HG02885 (cell line): Measurements from ENCODE around the gene NR1D1.

Experiments
- ATAC-seq: cut with Tn5 transposase; IDR thresholded peaks from one replicate; pipeline ENCODE4 v1.9.1; 2021; ENCODE audit warnings: mild to moderate bottlenecking; ENCODE audit not compliant: unreplicated experiment, poor library complexity

Gene NR1D1

GRCh38 chr17:40112191-40112711 is 11.9 kb upstream of the NR1D1 start:
- no peak for ATAC-seq

DNA sequence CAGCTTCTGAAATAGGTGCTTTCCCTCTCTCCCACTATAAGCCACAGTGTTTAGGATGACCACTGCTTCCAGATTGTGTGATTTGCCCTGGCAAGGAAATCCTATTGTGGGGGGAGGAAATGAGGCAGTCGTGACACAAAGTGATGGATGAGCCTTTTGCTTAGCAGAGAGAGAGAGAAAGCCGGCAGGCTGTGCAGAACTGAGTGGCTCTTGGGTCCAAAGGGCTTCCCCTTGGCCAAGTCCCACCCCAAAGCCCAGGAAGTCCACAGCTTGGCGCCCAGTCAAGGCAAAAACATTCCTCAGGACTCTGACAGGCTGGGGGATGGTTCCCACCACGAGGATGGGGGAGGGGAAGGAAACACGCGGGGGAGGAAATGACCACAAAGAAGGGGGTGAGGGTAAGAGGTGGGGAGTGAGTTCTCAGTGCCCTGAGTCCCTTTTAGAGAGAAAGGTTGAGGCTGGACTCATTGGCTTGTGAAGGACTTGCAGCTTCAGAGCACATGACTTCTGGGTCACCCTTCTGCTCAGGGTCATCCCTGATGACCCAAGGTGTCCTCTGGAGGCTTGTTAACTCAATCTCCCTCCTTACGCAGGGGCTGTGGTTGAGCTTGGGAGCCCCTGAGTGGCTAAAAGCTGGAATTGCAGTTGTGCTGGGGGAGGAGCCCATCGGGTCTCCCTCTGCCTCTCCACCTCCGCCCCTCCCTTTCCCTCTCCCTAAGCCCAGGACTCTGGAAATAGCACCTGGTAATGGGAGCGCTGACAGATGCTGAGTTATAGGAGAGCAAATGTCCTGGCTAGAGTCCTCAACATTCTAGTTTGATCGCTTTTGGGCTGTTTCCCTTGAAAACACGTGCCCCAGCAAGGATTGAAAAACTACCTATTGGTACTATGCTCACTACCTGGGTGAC is 11.1 kb upstream of the NR1D1 start:
- ATAC-seq: peak; percentile 42

DNA sequence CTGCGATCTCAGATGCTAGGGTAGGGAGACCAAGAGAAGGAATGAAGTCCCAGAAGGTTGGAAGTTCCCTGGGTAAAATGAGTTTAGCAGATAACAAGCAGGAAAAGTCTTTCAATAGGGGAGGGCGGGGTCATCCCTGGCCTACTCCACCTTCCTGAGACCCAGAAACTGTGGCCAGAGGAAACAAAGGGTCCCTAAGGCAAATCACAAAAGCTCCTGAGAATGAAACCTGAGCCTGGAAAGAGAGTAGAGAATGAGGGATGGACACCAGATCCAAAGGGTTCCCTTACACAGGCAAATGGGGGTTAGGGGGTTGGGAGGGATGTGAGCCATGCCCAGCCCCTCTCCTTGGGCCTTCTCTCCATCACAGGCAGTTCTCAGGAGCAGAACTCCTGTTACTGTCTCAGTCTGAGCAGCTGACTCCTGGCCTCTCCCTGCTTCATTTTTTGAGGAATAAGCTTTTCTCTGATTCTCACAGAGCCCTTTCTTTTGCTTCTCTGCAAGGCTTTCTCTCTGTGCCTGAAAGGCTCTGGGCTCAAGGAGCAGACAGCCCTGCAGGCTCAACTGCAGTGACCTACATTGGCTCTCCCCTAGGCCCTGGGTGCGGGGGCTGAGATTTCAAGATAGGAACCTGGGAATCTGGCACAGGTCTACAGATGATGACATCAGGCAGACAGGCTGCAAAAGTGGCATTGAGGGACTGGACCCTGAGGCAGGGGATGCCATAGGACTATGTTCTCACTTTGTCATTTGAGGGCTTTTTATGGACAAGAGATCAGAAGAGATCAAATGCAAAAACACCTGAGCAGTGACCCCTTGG is 9.8 kb upstream of the NR1D1 start:
- ATAC-seq: no peak

DNA sequence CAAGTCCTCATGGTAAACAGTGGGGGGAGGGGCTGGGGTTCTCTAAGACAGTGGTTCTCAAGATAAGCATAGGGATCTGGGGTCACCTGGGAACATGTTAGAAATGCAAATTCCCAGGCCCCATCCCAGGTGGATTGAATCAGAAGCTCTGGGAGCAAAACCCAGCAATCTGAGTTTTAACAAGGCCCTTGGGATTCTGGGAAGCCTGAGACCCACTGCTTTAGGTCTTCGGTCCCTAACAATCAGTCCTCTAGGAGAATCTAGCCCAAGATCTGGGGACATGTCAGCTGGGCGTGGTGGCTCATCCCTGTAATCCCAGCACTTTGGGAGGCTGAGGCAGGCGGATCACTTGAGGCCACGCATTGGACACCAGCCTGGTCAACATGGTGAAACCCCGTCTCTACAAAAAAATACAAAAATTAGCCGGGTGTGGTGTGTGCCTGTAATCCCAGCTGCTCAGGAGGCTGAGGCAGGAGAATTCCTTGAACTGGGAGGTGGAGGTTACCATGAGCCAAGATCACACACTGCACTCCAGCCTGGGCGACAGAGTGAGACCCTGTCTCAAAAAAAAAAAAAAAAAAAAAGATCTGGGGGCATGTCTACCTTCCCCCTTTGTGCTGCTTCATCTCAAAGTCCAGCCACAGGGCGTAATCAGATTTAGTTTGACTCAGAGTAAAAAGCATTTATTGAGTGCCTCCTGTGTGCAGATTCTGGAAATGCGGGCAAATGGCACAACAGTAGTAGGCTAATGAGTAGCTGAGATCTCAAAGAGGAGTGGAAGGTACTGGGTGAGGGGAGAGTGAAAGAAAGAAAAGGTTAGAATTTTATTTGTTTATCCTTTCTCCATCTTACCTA is 8.8 kb upstream of the NR1D1 start:
- no peak for ATAC-seq

DNA sequence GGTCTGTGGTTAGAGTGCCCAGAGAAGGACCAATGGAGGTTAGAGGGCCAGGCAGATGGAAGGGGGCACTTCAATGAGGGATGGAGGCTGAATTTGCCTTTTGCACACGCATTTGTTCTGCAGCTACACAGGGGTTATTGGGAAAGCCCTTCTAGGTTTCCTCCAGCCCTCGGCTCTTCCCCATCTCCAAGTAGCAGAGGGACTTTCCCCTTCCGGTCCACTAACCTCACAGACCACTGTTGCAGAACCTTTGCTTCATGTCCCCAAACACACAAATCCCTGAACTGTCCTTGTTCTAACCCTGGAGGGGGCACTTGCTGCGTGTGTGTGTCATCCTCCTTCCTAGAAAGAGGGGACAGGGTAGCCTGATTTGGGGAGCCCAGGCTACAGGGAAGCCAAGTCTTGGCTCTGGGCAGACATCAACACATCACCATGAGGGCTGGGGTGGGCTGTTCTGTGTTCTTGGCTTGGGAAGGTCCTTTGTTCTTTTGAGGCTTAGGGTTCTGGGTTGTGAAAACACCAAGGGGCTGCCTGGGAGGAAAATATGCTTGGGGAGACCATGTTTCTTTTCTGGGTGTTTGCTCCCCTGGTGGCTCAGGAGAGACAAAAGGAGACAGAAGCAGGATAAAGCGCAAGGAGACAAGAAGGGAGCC is 7.3 kb upstream of the NR1D1 start:
- no peak for ATAC-seq

- no peak for ATAC-seq
Observed at GRCh38 chr17:40106760-40107521, 6.6 kb upstream of the NR1D1 start.

DNA sequence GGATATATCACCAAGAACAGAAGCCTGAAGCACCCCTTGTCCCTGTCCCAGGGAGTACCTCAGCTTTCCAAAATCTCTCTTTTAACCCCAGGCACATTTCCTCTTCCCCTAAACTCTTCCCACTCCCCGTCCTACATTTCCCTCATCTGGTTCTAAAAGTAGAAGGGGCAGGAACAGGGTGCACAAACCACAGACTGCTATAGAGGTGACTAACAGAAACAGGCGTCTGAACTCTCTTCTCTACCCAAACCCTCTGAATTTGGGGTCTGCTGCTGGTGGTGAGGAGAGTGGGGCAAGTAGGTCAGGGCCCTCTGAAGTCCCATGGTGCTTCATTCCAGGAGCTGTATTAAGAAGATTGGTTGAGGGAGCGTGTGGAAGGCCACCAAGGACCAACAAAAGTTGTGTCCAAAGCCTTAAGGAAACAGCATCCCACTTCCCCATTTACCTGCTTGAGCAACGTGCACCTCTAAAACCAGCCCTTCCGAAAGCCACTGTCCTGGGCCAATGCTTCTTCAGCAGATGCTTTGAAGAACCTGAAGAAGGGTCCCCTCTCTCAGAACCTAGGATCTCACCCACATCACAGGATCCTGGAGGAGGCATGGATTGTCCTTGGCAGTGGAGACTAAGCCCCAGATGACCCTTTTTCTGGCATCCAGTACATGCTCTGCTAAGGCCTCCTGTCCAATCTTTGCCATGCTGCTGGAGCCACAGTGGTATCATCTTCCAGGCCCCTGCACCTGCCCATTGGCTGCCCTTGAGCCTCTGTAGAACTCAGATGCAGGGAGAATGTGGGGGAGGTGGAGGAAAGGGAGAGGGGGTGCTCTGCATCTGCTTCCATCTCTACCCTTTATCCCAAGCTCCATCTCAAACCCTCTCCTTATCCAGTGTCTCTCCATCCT is 5.7 kb upstream of the NR1D1 start:
- no peak for ATAC-seq

DNA sequence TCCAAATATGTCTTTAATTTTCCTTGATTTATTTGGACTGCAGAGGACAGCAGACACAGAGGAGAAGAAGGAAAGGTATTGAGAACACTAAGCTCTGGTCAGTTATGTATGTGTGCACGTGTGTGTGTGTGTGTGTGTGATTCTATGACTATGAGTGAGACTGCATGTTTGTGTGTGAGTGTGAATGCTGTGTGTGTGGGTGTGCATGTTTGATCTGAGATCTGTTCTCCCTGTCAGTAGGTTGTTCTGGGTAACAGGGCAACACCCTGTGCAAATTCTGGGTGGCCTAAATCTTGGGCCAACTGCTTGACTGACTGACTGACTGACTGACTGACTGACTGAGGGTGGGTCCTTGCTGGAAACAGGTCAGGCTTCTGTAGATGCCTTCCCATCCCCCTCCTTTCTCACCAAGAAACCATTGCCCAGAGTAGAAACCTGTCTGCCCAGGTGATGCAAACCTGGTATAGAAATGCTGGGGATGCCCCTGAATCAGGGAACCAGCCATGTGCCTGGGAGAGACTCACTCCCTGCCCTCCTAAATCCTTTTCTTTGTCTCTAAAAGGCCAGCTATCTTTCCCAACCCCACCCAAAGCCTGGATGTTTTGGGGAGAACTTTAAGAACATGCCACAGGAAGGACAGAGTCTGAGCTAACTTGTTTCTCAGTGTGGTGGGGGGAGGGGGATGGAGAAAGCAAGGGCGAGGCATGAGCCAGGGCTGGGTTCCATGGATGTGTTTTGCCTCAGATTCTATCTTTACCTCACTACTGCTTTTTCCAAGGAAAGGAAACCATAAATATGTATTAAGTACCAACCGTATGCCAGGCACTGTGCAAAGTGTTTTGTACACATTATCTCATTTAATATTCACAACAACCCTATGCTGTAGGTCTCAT is 4.5 kb upstream of the NR1D1 start:
- ATAC-seq: no peak

- no peak for ATAC-seq
Observed at GRCh38 chr17:40103688-40104087, 3.3 kb upstream of the NR1D1 start.

DNA sequence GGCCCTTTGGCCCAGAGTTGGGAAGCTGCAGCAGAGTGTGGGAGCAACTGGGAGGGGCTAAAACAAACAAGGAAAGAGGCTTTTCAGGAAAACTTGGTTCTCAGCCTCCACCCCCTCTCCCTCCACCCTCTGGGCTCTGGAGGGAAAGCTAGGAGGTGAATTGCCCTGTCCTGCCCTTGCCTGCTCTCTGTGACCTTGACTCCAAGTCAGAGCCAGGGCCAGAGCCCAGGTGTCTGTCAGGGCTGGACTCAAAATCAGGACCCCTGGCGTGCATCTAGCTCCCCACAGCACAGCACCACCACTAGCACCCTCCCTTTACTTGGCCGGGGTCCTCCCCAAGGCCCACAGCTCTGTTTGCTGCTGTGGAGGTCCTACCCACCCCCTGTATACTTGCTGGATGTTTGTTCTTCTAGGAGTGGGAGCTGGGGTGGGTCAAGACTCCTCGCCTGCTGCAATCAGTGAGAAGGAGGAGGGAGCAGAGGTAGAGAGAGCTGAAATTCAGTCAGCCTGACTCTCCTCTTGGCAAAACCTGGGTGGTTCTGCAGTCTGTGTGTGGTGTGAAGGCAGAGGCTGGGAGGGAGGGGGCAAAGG is 2.8 kb upstream of the NR1D1 start:
- ATAC-seq: no peak

GRCh38 chr17:40101367-40102210 is 1.2 kb upstream of the NR1D1 start:
- no peak for ATAC-seq

- peak; percentile 41 for ATAC-seq
Observed at GRCh38 chr17:40100669-40101366, 429 bp upstream of the NR1D1 start.

DNA sequence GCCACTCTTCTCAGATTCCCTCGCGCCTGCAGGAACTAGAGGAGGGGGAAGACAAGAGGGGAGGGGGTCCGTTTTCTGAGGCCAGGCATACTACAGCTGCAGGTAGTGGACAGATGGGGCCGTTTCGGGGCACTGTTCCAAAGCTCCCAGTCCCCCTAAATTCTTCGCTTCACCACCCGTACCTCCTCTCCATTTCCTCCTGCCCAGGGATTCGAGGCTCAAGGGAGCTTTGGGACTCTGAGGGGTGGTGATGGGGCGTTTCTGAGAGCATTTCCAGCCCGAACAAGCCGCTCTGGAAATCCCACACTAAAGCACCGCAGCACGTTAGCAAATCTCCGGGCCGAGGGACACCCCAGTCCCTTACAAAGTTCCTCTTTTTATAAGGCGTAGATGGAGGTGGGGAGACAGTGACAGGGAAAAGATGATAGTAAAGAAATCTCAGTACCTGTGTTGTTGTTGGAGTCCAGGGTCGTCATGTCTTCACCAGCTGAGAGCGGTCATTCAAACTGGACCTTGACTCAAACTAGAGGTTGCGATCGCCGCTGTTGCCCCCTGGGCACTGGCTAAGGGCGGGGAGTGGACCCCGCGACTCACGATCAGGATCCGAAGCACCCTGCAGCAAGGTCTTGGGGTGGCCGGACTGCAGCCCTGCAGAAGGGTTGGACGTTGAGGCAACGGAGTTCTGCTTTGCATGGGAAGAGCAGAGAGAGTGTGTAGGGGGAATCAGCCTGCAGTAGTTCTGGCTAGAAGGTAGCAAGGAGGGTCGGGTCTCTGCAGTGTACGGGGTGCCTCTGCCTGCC is 570 bp downstream of the NR1D1 start:
- no peak for ATAC-seq

- ATAC-seq: peak; percentile 71
Observed at GRCh38 chr17:40098846-40099618, 1.4 kb downstream of the NR1D1 start.
